NCI-H2107 (cell line): Measurements from ENCODE around the gene FMOD.

Experiments used
- DNase-seq: peaks from one replicate; lab custom pipeline; 2025; lab: John Stamatoyannopoulos, UW

FMOD gene

DNA sequence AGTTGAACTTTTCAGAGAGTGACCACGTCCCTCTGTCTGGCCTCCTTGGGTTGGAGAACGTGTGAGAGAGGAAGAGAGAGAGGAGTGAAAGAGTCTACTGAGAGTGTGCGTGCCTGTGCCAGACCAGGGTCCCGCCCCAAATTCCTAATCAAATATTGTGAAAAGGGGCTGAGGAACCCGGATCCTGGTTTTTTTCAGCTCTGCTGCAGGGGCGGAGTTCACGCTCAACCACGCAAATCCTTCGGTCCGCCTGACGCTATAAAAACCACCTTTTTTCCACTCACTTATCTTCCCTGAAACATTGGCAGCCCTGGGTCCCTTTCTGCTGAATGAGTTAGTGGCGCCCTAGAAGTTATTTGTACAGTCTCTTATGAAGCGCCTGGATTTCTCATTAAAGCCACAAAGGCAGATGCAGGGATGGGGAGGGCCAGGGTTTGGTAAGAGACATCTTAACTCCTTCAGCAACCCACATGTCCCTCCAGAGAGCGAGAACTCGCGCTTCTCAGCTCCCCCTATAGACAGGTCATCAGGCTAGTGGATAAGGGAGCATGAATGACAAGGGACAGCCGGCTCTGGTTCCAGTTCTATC lies at the start of gene FMOD:
Gene FMOD, minus strand, starts transcription at position 86 of the 589 bp plus-strand sequence. CDS start 2,852 bp downstream, outside the sequence.
- no peak for DNase-seq

DNA sequence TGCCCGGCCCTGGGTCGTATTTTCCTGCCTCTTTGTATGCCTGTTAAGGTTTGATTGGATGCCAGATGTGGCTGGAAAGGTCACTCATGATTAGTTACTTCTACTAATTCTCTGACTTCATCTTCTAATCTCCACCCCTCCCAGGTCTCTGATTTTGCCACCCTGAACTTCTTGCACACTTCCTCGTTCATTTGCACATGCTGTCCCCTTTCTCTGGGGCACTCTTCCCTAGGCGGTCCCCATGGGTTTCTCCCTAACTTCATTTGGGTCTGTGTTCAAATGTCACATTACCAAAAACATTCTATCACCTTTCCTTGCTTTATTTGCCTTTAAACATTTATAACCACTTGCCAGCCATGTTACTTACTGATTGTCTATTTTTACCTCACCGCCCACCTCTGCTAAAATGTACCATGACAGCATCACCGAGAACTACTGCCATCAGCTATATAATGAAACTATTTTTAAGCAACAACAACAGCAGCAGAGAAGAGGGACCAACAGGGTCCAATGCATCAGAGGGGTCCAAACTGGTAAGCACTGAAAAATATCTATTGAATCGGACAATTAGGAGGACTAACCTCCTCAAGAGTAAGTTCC lies 45.8 kb upstream of the FMOD start:
- DNase-seq = no peak

DNA sequence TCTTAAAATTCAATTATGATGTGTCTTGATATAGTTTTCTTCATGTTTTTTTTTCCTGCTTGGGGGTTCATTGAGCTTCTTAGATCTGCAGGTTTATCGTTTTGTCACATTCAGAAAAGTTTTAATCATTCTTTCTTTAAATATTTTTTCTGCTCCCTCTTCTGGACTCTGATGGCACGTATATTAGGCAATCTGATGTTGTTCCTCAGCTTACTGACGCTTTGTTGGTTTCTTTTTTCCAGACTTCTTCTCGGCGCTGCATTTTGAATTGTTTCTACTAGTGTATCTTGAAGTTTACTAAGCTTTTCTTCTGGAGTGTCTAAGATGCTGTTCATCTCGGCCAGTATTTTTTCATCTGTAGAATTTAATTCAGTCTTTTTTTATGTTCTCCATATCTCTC lies 44.8 kb upstream of the FMOD start:
- DNase-seq = no peak

DNA sequence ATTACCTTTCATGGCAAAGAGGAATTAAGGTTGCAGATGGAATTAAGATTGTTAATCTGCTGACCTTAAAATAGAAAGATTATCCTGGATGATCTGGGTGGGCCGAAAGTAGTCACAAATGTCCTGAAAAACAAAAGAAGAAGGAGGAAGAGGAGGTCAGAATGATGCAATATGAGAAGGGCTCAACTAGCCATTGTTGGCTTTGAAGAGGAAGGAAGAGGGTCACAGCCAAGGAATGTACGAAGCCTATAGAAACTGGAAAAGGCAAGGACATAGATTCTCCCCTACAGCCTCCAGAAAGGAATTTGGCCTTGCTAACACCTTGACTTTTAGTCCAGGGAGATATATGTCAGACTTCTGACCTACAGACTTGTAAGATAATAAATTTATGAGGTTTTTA lies 39.4 kb upstream of the FMOD start:
- DNase-seq = no peak

DNA sequence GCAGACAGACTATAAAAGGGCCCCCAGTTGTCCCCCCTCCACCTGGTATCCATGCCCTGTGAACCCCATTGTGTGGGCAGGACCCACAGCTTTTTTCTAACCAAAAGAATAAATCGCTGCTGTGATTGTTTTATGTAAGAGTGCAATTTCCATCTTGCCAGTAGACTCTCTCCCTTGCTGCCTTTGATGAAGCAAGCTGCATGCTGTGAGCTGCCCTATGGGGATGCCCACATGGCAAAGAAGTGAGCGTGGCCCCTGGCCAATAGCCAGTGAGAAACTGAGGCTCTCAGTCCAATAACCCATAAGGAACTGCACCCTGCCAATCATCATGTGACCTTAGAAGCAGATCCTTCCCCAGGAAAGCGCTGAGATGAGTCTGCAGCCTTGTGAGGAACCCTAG lies 37.8 kb upstream of the FMOD start:
- no peak for DNase-seq

DNA sequence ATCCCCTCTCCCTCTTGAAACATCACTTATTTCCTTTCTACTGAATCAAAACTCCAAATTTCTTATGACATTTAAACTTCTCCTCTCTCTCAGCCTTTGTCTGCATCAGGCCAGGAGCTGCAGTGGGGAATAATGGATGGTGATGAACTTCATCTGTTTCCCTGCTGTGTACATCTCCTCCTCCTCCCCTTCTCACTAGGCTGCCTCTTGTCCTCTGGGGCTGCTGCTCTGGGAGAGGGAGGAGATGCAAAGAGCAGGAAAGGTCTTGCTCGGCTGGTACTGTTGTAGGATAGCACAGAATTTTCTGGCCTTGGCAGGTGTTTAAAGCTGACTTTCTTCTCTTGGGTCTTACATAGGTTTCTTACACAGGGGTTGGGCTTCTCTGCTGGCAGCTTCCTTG lies 31.1 kb upstream of the FMOD start:
- DNase-seq = no peak

DNA sequence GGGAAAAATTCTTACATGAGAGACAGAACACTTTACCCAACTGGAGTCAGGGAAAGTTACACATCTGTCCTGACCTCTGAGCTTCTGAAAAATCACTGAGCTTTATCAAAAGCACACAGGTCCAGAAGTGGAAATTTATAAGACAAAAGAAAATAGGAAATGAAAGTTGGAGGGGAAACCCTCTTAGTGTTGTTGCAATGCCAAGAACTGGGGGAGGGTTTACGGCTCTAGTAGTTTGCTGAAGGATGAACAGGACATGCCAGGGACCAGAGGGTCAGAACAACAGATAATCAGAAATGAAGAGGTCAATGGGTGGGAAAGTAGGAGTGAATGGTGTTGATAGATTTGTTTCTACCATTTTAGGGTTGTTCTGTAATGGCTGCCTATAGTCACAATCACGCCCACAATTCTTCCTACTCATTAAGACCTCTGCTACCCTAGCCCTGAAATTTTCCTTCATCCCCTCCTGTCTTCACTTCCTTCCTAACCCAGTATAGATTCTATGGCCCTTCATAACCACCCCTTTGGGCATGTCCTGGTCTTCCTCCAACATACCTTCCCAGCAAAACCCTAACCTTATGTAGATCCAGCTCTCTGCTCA lies 30.3 kb upstream of the FMOD start:
- no peak for DNase-seq

DNA sequence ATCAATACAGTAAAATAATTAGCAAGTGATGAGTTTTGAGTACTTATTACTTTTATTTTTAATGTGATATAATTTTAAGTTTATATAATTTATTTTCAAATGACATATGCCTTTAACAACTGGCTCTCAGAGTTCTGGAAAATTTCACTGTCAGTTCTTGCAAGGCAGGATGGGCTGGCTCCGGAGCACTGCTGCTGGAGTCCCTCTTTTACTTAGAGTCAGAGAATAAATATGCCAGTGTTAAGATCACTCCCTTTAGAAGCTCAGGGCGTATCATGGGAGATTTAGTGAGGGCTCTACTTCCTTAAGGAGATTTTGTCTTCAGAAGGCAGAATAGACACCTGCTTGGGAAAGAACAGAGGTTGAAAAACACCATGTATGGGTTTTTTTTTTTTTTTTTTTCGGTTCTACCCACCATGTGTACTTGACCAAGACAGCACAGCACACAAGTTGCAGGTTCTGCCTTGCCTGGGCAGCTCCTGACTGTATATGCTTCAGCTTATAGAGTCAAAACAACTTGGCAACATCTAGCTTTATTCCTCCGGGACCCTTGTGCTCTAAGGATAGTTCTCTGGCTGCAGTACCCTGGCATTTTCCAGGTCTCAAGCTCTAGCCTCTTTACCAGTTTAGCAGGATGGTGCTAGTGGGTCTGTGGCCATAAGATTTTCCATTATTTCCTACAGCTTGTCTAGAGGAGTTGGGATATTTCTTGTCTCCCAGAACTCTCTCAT lies 29.7 kb upstream of the FMOD start:
- no peak for DNase-seq

DNA sequence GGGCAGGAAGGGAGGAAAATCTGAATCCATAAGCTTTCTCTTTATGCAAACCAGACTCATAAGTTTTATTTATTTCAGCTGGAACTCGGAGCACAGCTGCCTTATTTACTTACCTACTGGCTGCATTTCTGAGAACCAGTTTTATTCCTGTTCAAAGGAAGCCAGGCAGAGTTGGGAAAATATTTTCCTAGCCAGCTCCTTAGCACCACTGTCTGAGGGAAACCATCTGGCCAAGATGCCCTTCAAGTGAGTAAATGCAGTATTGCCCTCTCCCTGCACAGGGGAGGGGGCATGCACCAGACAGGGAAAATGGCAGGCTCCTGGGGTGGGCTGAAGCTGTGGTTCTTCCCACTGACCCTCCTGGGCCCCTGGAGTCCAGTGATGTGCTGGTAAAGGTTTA lies 28.9 kb upstream of the FMOD start:
- no peak for DNase-seq

DNA sequence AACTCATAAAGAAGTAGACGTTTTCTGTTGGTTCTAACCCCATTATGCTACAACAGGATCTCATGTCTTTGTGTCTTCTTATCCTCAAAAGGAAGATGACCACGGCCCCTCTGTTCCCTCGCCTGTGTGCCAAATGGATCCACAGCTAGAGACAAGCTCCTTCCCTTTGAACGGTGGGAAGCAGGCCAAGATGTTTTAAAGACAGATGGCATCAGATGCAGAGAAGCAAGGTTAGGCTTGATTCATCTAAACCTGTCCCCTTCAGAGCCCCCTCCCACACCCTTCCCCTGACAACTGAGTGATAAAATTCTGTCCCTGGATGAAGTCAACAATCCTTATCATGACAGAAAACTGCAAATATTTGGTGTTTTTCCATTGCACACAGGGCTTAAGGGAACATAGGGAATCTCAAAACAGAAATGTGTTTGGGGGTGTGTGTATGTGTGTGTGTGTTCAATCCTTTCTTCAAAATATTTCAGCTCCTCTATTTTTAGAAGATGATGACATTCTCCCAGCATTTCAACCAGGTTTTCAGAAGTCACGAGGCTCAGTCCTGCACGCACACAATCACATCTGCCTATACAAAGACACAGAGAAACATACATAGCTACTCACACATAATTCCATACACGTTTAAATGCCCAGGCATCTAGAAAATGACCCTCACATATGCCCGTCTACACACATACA lies 27.8 kb upstream of the FMOD start:
- DNase-seq = no peak

DNA sequence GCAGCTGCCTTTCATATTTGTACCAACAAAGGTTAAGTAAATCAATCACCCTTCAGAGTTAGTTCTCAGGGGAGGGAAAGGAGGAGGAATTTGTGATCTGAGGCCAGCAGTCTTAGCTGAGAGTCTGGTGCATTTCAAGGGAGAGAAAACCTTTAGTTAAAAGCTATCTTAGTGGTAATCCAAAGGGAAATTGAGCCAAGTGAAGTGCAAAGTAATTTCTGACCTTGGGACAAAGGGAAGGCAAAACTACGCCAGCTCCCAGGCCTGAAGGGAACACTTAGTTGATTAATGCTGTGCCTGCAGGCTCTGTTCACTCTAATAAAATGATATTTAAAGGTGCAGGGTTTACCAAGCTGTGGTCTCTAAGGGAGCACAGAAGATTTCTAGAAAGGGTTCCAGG lies 23.1 kb upstream of the FMOD start:
- DNase-seq = no peak

DNA sequence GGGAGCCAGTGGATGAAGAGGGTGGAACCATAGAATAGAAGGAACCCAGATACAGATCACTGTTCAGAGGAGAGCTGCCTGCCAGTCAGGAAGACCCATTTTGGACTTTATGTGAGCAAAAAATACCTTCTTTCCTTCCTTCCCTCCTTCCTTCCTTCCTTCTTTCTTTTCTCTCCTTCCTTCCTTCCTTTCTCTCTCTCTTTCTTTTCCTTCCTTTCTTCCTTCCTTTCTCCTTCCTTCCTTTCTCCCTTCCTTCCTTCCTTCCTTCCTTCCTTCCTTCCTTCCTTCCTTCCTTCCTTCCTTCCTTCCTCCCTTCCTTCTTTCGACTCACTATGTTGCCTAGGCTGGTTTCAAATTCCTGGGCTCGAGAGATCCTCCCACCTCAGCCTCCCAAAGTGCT lies 22.1 kb upstream of the FMOD start:
- DNase-seq = no peak

DNA sequence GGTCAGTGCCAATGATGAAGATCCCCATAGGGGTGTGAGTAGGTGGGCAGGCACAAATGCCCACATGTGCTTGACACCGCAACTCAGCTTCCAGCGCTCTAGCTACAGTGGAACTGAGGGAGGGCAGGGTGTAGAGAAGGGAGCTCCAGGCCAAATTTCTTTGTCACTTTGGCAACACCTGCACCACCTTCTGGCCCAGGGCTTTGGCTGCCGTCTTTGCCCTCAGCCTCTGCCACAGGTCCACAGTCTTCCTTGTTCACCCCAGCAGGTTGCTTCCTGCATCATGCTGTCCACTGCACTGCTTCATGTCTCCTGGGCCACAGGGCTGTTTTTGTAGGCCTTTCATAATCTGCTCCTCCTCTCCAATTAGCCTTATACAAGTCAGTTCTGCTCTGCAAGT lies 20.4 kb upstream of the FMOD start:
- DNase-seq = no peak

DNA sequence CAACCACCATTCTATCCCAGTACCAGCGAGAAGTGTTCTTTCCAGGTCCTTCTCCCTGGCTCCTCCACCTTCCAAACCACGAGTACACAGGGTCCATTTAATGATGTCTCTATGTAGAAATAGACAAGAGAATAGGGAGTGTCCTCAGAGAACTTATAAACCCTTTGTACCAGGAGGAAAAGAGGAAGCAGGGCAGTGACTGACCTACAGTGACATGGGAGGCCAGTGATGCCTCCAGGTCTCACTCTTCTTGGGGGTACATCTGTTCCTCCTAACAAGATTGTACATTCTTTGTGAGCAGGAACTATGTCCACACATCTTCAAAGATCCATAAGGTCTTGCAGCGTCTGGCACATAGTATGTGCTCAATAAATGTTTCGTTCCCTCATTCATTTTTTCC lies 18.7 kb upstream of the FMOD start:
- DNase-seq = no peak

DNA sequence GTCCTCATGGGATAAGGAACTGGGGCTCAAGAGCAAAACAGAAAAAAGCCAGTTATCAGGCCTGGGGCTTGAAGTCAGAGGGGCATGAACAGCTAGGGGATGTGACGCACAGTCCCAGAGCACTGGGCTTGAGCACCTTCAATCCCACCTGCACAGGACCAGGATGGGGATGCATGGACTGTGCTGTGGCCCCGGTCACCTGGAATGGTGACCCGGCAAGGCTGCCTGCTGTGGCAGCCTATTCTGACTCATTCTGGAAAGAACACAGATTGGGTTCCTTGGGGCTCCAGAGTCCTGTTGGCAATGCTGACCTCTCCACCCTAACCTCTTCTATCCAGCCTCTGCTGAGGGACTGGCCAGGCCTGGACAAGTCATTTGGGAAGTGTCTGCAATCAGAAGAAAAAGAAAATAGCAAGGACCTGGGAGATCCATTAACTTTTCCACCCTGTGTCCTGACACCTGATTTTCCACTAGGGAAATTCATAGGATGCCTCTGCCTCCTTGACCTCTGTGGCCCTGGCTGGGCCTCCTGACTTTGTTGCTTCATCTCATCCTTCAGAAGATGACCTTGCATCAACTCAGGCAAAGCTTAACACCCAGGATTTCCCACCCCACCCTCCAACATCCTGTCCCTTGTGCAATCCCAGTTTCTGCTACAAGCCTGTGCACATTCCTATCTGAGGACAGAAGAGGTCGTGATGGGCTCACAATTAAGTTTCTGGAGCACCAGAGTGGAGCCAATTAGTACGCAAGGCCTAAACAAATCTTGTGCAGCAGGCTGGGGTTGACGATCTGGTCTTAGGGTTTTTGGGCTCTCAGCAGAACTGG lies 17.9 kb upstream of the FMOD start:
- no peak for DNase-seq

DNA sequence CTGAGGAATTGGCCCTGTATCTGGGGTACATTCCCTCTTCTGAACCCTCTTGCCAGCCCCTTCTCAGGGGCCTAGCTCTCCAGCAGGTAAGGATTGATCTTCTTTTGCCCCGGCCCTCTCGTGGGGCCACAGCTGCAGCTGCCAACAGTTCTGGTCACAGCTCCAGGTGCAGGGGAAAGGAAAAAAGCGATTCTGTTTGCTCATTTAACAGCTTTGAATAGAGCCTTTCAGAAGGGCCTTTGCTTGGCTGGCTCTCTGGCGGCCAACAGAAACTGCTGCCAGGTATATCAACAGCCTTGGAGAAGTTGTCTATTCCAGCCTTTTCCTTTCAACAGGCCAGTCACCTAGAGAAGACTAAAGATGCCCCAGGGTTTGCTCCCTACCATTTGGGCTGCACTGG lies 16.1 kb upstream of the FMOD start:
- DNase-seq = peak; percentile 41

DNA sequence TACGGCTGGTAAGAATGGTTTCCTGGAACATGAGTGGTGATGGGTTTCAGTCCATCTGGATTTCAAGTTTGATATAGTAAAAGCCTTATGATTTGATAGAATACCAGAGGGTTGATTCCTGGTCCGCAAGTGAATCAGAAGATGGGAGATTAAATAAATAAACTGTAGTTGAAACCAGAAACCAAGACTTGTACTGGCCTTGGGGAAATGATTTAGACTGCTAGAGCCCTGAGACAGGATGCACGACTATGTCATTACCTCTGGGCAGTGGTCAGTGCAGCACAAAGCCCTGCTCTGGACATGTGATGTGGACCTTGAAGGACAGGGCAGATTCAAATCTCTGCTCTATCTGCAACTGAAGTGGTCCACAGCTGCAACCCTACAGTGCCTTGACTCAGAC lies 15.6 kb upstream of the FMOD start:
- no peak for DNase-seq

DNA sequence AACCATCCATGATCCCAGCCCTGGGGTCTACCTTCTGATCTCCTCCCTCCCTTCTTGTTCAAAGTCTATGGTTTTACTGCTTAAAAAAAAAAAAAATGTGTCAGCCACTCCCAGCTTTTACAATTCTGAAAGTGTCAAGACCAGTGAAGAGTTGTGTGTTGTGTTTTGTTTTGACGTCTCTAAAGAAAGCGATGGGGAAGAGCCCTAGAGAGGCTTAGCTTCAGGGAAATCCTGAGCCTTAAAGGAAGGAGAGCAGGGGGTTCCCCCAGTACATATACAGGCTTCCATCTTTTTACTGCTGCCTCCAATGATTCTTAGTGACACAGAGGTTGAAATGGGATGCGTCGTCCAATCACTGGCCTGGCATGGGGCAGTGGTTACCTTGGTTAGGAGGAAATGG lies 13.9 kb upstream of the FMOD start:
- no peak for DNase-seq

DNA sequence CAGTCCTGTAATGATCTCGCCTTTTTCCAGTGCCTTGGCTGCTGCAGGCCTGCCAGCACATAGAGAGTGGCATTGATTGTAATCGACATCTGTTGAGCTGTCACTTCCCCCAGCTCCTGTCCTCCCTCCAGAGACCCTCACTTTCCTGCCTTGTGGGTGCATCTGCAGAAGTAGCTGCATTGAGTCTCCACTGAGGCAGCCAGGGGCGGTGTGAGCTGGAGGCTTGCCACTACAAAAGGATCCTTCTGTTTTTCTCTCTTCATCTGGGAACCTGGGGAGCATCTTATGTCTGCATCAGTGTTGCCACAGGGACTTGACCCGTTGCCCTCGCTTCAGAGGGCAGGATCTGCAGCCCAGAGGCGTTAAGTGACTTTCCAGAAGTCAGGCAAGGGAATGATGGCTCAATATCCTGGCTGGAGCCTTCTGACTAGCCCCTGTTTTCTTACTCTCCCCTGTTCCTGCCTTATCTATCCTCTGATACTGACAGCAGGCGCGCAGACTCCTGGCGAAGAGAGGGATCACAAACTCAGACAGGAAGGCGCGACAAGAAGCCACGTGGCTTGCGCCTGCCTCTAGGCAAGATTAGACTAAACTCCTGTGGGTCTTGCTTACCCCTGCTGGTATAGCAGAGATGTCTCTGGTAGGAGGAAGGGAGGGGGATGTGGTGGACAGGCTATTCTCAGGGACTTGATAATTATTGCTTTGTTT lies 13.3 kb upstream of the FMOD start:
- no peak for DNase-seq

DNA sequence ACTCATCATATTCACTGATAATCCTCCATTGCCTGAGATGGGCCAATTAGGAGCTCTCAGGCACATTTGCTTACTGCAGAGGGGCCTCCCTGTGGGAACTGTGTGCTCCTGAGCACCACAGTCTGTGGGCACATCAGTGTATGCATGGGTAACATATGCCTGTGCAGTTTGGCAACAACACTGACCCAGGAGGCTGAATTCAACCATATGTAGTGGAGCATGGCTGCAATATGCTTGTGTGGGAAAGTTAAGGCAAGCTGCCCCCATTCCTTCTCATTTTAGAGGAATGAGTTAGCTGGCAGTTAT lies 11.8 kb upstream of the FMOD start:
- no peak for DNase-seq

DNA sequence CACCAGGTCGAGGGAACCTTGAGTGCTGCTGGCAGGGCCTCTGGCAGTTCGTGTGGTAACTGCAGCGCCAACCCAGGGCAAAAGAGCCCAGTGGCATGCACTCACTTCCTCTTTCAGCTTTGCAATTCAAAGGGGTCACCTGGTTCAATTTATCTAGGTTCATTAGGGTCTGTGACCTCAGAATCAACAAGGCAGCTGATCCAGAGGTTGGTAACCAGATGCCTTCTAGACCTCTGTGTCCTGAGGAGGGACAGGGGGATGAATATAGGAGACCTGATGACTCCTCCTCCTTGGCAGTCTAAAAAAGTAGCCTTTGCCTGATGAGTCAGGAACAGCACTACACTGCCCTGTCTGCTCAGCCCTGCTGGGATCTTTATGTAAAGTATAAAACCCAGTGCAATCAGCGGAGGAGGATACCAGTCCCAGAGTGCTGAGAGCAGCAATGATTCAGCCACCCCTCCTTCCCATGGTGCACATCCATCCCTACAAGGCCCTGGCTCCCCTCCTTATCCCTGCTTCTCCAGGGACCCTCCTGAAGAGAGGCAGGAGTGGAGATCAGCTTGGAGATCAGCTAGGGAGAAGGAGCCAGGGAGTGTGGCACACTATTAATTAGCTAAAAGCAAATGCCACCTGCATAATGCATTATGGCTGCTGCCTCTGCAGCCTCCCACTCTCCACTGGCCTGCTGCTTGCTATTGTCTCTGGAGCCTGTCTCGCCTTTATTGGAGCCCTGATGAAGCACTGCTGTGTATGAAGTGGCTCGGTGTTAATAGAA lies 11.2 kb upstream of the FMOD start:
- peak; percentile 54 for DNase-seq
